ENCODE data around the gene ICA1.
A peak's percentile ranks its signal among the peaks of the same experiment; 100 is the strongest.
"Not testable (repeated sequence)": the region's sequence is repeated elsewhere in the genome, so short reads cannot be mapped to it uniquely, and the experiment has no call there.

Gene ICA1

DNA sequence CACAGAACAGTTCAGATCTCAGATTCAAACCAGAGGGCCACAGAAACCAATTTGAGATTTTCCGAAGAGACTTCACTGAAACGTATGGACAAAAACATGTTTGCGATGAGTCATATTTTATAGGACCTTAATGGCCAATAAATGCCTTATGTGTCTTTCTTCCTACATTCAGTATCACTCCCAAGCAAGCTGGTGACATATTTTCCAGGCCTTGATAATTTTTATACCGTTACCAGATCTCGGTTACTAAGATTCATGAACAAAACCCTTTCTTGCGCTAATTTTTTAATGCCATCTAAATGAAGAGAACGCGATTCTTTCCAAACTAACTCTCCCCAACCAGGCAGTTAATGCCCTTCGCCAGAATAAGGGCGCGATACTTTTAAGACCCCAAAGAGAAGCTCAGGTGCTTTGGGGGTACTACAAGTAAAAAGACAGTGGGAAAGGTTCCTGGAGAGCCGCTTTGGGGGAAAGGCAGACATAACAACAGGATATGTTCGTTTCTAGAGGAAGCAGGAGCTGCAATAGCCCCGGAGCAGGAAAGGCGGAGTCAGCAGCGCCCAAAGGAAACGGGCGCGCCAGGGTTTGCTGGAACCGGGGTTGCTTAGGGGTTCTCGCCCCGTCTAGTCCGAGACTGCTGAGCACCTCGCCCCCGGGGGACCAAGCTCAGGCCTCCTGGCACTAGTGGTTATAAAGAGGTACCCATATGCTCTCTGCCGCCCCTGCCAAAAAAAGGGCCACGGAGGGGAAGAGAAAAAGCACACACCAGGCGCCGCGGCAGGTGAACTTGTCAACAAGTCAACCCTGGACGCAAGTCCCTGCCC, 884 bp downstream of the ICA1 start:
- peak; percentile 20 for DNase-seq

DNA sequence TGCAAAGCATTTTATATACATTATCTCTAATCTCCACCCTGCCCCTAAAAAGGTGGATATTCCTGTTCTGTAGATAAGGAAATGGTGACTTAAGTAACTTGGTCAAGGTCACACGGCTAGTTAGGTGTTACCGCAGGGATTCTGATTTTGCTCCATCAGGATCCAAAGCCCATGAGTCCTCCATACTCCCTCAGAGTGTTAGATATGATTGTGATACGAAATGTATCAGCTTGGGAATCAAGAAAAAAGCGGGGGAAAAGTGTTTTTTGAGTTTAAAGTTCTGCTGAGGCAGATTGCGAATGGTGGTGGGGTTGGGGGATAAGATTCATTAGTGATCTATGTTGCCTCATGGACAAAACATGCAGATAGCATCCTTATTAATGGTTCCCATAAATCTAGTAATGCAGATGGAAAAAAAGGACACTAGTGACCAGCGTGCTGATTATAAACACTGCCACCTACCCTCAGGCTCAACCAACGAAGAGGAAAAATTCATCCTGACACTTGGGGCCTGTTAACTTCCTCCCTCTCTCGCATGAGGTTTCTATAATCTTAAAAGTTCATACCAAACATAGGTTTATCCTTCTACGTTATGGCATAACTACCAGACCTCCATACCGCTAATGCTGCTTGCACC, 2.3 kb downstream of the ICA1 start:
- DNase-seq = no peak

DNA sequence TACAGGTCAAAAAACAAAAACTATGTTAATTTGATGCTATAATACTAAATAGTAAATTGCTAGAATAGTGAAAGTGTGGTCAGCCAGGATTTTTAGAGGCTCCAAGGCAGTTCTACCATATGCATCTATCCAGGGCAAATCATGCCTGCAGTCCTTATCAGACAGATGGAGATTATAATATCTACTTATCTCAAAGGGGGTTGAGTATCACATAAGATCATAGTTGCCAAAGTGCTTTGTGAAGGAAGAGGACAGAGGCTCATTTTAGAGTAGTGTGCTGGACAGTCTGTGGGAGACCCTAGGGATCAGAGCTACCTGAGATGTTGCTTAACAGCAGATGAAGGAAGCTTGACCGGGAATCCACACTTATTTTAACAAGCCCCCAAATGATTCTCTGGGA, 3.2 kb downstream of the ICA1 start:
- DNase-seq = no peak

DNA sequence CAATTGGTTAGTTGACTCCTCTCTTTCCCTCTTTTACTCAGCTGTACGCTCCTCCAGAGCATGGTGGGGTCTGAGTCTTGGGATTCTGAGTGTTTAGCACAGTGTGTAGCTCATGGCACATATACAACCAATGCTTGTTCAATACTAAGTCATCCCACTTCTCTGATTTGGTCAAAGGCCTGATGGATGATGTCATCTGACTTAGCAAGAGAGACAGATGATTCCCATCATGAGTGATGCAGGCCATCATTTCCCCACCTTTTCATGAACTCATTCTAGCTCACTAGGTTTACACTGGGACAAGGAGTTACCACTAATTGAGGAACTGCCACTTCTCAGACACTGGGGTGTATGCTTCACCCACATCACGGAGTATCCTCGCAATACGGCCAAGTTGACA, 3.8 kb downstream of the ICA1 start:
- DNase-seq = no peak

DNA sequence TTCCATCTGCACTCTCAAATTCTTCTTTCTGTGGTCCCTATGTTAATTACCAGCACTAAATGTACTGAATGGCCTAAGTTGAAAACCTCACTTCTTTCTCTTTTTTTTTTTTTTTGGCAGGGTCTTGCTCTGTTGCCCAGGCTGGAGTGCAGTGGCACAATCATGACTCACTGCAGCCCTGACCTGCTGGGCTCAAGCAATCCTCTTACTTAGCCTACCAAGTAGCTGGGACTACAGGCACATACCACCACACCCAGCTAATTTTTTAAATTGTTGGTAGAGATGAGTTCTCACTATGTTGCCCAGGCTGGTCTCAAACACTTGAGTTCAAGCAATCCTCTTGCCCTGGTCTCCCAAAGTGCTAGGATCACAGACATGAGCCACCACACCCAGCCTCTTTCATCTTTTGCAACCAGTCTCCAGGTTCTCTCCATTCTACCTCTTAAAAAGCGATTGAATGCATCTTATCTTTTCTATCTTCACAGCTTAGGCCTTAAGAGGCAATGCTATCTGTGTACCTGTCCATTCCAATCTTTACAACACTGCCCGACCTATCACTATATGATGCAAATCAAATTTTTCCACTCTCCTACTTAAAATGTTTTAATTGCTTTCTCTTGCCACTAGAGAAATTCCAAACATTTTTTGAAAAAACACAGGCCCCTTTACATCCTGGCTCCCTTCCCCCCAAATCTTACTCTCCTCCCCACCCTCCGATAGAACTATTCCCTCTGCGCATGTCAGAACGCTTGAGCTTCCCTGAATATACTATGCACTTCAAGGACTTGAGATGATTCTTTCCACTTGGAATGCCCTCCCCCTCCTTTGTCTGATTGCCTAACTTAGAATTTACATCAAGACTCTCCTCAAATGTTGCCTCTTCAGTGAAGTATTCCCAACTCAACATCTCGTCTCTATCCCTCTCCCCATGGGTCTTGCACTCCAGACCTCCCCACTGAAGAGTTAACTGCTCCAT, 6.0 kb downstream of the ICA1 start:
- DNase-seq = no peak

DNA sequence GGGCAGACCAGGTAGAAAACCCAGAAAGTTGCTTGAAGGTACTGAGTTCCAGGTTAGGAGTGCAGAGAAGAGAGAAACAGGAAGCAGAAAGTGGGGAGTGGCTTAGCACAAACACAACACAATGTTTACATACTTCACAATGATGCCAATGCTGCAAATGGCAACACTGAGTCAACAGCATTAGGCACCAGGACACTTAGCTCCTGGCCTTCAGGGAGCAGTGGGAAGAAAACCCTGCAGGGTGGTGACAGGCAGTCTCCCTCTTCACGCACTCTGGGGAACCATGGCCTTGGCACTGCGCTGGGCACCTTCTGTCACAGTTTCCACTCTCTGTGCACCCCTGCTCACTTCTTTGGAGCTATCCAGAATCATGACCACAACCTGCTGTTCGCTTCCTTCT, 7.3 kb downstream of the ICA1 start:
- DNase-seq = no peak

DNA sequence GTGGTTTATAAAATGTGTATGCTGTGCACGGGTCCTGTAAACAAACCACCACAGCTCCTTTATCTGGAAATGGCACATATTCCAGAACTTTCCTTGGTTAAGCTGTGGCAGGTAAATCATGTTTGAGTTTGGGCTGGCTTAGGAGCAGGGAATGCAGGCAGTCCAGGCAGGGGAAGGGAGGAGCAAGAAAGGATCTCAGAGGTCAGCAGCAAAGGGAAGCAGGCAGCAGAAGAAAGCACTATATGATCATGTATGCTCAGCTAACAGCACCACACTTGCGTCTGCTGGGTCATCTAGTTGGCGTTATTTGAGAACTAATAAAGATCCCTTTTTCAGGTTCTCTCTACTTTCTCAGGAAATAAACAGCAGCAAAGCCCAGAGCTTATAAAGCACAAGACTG, 7.8 kb downstream of the ICA1 start:
- no peak for DNase-seq

DNA sequence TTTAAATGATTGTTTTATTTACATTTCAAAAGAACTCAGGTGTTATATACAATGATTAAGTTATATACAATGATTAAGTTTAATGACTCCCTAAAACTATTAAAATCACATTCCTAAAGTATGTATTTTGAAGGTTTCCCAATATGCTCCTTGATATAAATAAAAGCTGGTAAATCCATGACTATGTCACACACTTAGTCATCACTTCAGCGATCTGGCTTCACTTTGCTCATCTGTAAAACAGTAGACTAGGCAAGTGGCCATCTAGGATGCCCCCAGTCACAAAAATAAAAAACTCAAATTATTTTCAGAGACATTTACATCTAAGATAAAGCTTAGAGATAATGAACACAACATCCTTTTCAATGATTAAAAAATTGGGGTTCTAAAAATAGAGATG, 10.8 kb downstream of the ICA1 start:
- no peak for DNase-seq

DNA sequence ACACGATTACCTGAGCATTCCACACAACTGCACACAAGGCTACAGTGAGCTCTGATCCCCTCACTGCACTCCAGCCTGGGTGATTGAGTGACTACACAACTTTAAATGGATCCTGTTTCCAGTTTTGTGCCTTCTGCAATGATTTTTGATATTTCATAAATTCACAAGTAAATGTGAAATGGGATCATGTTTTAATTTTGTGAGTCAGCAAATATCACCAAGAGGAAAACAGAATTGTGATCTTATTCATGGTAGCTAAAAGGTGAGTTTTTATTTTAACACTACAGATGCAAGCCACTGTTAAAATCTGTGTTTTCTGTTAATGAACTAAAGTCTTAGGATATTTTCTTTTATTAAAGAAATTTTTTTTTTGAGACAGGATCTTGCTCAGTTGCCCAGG, 11.4 kb downstream of the ICA1 start:
- no peak for DNase-seq

DNA sequence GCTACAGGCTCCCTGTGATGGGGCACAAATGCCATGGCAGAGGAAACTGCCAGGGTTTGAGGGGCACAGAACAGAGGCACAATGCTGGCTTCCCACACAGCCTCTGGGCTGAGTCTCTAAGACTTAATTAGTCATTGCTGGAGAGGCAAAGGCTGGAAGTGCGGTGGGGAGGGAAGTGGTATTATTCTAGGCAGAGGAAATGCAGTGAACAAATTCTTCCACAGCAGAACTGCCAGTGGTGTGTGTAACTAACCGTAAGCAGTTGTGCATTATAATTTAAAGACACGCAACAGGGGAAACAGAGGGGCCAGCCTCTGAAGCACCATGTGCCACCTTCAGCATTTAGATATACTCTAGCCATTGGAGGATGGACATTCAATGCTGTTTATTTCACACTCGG, 12.8 kb downstream of the ICA1 start:
- peak; percentile 21 for DNase-seq

DNA sequence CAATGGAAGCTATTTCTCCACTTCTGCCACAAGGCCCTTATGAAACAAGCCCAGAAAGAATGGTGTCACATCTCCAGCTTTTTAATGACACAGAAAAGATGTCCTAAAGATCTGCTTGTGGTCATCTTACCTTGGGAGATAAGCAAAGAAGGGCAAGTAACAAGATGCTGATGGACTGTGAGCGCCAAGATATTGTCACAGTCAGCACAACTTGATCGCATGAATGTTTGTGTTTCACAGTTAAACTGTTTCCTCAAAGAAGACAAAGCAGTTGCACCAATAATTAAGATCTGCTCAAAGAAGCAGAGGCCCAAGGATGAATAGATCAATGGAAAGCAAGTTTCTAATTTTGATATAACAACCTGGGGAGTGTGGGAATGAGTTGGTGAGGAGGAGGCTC, 15.9 kb downstream of the ICA1 start:
- DNase-seq = no peak

DNA sequence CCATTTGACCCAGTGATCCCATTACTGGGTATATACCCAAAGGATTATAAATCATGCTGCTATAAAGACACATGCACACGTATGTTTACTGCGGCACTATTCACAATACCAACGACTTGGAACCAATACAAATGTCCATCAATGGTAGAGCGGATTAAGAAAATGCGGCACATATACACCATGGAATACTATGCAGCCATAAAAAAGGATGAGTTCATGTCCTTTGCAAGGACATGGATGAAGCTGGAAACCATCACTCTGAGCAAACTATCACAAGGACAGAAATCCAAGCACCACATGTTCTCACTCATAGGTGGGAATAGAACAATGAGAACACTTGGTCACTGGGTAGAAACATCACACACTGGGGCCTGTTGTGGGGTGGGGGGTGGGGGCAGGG, 16.9 kb downstream of the ICA1 start:
- not testable (repeated sequence) for DNase-seq

DNA sequence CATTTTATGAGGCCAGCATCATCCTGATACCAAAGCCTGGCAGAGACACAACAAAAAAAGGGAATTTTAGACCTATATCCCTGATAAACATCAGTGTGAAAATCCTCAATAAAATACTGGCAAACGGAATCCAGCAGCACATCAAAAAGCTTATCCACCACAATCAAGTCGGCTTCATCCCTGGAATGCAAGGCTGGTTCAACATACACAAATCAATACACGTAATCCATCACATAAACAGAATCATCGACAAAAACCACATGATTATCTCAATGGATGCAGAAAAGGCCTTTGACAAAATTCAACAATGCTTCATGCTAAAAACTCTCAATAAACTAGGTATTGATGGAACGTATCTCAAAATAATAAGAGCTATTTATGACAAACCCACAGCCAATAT, 18.9 kb downstream of the ICA1 start:
- DNase-seq = not testable (repeated sequence)

DNA sequence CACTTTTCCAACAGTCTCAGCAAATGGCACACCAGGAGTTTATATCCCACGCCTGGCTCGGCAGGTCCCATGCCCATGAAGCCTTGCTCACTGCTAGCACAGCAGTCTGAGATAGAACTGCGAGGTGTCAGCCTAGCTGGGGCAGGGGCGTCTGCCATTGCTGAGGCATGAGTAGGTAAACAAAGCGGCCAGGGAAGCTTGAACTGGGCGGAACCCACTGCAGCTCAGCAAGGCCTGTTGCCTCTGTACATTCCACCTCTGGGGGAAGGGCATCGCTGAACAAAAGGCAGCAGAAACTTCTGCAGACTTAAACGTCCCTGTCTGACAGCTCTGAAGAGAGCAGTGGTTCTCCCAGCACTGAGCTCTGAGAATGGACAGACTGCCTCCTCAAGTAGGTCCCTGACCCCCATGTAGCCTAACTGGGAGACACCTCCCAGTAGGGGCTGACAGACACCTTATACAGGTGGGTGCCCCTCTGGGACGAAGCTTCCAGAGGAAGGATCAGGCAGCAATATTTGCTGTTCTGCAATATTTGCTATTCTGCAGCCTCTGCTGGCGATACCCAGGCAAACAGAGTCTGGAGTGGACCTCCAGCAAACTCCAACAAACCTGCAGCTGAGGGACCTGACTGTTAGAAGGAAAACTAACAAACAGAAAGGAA, 22.1 kb downstream of the ICA1 start:
- DNase-seq = not testable (repeated sequence)

DNA sequence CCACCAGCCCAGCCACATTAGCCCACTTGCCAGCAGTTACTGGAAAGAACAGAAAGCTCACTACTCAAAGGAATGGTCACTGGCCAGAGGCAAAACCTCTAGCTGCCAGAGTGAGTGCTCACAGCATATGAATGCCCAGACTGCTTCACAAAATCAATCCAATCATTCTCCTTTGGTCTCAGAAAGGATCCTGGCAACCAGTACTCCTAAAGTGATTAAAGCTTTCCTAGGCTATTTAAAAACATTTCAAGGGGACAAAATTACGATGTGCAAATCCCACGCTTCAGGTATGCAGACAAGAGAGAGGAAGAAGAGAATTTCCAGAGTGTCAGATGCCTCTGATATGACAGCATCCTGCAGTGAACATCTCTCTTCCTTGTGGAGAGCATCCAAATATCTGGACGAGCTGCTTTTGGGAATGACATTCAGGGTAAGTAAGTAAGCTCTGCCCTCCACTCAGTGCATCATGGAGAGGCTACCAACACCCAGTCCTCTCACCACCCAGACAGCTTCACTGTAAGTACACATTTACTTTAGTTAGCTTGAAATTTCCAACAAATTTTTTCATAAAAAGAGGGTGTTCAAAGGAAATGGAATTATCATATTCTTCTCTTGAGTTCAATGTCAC, 25.1 kb downstream of the ICA1 start:
- no peak for DNase-seq

DNA sequence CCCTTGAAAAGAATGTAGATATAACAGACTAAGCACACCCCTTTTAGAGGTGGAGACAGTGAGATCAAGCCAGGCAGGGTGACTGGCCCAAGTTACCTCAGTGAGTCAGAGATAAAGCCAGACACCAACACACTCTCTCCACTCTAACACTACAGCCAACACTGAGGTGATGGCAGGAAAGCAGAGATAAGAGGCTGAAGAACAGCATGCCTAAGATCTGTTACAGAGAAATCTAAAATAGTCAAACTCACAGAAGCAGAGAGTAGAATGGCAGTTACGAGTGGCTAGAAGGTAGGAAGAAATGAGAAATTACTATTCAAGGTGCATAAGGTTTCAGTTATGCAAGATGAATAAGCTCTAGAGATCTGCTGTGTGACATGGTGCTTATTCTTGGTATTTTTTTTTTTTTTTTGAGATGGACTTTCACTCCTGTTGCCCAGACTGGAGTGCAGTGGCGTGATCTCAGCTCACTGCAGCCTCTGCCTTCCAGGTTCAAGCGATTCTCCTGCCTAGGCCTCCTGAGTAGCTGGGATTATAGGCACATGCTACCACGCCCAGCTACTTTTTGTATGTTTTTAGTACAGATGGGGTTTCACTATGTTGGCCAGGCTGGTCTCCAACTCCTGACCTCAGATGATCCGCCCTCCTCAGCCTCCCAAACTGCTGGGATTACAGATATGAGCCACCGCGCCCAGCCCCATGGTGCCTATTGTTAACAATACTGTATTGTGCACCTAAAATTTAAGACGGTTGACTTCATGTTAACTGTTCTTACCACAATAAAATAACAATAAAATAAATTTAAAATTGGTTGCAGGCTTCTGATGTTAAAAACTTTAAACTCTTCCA, 28.7 kb downstream of the ICA1 start:
- peak; percentile 8 for DNase-seq

DNA sequence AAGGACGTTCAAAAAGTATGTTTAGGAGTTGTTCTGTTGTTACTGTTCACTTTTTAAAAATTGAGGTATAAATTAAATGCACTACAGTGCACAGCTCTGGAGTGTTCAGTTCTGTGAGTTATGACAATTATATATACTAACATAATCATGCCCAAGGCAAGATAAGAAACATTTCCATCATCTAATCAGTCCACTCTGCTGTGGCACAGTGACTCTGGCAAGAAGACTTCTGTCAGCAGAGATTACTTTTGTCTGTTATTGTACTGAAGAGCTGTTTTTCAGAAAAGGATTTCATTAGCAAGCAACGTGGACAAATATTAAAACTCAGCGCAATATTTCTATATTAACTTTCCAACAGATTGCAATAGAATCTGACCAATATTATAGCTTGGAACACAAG, 32.0 kb downstream of the ICA1 start:
- DNase-seq = no peak

DNA sequence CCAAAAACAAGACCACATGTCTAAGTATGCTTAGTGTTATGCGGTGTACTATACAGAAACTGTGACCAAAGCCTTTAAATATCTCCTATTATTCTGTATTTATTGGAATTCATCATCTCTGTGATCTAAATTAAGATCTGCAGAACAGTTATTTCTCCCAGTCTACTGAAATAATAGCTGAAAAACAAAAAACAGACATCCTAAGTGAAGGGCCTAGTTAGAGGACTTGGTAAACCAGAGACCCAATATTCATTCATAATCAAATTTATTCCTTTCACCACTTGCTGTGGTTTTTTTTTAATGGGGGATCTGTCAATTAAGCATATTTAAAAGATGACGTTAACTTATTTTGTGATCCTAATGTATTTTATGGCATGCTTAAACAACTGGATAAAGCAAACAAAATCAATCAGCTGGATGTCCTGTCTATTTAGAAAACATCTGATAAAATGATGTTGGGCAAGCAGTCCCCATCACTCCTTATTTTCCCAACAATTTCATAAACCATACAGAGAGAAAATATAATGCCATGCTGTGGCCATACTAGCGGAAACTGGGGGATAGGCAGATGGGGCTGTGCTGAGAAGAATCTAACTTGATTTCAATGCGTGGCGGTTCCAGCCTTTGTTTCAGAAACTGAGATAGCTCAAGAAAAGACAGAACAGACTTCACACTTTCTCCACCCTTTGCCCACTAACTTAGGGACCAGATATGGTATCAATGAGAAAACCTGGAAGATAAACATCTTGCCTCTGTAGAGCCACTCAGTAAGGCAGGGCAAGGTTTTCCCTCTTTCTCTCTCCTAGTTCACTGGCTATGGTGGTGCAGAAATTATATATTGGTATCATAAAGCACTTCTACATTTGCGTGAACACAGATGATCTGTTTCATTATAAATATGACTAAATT, 32.9 kb downstream of the ICA1 start:
- no peak for DNase-seq

DNA sequence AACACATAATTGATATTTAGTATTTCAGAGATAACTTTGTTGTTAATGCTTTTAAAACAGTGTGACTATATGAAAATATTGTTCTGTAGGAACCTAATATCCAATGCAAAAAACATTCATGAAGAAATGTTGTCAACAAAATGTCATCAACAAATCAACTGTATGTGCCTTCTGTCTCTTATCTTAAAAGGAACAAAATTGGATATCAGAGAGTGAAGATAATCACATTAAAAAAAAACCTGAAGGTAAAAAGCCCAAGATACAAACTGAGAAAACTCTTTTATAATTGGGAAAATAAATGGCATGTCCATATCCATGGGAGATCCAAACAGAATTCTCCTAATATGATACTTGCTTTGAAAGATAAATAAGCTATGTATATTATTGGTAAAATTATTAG, 33.9 kb downstream of the ICA1 start:
- no peak for DNase-seq

DNA sequence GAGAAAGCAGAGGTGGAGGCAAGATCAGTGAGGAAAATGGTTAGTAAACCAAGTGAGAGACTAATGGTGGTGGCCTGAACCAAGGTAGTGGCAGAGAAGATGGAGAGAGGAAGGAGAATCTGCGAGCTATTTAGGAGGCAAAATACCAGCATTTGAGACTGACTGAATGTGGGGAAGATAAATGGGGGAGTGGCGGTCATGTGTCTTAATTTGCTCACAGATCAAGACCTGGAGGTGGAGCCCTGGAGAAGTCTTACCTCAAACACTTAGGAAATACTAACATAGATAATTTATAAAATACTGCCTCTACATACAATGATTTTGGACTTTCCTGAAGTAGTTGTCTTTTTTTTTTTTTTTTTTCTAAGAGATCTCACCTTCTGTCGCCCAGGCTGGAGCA, 34.7 kb downstream of the ICA1 start:
- no peak for DNase-seq

Measured in activated CD4-positive, alpha-beta T cell treated with anti-CD3 and anti-CD28 coated beads, Interleukin-10, Interleukin-2, amounts not matched to agents 100 ng/mL and 50 ng/mL, durations not matched to agents 16 hours and 8 hours (primary cell).